Measurements from ENCODE around the gene ARHGAP26. TPM values are rescaled to one million over a fixed set of nuclear protein-coding genes. Genes with fewer than 3 reads are reported as not detected.
A peak's percentile ranks its signal among the peaks of the same experiment; 100 is the strongest.

Gene ARHGAP26
- total RNA-seq, 5 donors from 2014 or later (not counting 1 experiment from before 2014, with no cell fraction given): 22.8 to 49.3 (median 28.3) TPM

DNA sequence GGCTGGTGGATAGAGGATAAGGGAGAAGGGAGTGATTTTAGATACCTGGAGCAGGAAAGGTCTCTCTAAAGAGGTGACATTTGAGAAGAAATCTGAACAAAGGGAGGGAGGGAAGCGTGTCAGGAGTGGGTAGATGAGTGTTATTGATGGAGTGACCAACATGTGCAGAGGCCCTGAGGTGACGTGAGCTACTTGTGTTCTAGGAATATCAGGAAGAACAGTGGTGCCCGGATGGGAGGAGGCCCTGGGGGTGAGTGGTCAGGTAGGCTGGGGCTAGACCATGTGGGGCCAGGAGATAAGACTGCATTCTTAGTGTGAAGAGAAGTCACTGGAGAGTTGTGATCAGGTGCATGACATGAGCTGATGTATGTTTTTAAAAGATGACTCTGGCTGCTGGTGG is 256.2 kb downstream of the ARHGAP26 start:
- H3K4me3 ChIP-seq (ENCODE audit: control insufficient read depth in 1 of 2, extremely low read depth in 1 of 2, low read length in 1 of 2): no peak overlapping the region
- POLR2A ChIA-PET: no interaction called here
- WGBS (ENCODE audit: insufficient coverage): 97% methylated on average over 3 of the region's 3 CpGs
- Mint-ChIP-seq H3K36me3 (peaks cover 10% of the 10 kb centered on the region), H3K27me3 (no peaks in the 10 kb centered on the region), H3K27ac (no peak overlapping the region), H3K4me1 (peaks cover 48 to 57% (median 55%) of the 10 kb centered on the region in 3 donors), H3K4me3 (no peak overlapping the region), H3K9me3 (no peaks in the 10 kb centered on the region)
- CTCF ChIA-PET: interaction anchor here in 1 of 2 donors (0.6 kb wide), 1 partner anchor 109 kb away, joined by 4 read pairs; no protein-coding TSS in a partner anchor
- peaks cover 15 to 40% of the 10 kb centered on the region in 2 experiments for H3K4me1 ChIP-seq (ENCODE audit: control insufficient read depth in 1 of 2, extremely low read depth in 1 of 2, insufficient read depth in 2 of 2, low read length in 2 of 2)
- H3K36me3 ChIP-seq (ENCODE audit: control insufficient read depth in 2 of 2, extremely low read depth in 1 of 2, insufficient read depth in 1 of 2, low read length in 1 of 2): no peaks in the 10 kb centered on the region
- H3K9me3 ChIP-seq: no peaks in the 10 kb centered on the region
- no peak overlapping the region for H3K27ac ChIP-seq (ENCODE audit: low read length)
- no peaks in the 10 kb centered on the region for H3K27me3 ChIP-seq (replicated peaks in 1 of 2; ENCODE audit: control insufficient read depth in 2 of 2, extremely low read depth in 1 of 2, insufficient read depth in 2 of 2, low read length in 1 of 2)
- ATAC-seq (replicated peaks in 1 of 4): no peak
- DNase-seq: no peak

DNA sequence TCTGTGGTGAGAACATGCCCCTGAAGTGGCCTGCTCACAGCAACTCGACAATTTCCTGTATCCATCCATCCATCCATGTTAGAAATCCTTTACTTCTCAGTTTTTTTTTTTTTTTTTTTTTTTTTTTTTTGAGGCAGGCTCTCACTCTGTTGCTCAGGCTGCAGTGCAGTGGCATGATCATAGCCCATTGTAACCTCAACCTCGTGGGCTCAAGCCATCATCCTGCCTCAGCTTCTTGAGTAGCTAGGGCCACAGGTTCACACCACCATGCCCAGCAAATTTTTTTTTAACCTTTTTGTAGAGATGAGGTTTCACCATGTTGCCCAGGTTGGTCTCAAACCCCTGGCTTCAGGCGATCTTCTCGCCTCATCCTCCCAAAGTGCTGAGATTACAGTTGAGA is 259.1 kb downstream of the ARHGAP26 start:
- Mint-ChIP-seq H3K4me1 (peaks cover 34 to 48% (median 38%) of the 10 kb centered on the region in 3 donors), H3K4me3 (no peak overlapping the region)
- no peak overlapping the region for H3K4me3 ChIP-seq (ENCODE audit: control insufficient read depth in 1 of 2, extremely low read depth in 1 of 2, low read length in 1 of 2)

DNA sequence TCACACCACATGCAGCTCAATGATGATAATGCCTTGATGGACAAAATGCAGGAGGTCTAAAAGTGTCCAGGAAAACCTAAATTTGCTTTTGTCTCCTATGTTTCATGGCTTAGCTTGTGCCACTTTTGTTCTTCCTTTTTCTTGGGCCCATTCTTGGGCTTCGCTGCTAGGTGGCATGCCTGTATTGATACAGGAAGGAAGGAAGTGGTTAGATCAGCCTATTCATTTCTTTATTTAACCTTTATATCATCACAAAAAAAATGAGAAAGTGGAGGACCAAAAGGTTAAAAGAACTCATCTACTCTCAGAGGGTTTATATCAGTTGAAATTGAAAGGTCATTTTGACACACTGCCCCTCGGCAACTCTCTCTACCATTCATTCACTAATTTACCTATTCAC is 260.2 kb downstream of the ARHGAP26 start:
- Histone ChIP-seq H3K27me3 (replicated peaks in 1 of 2; ENCODE audit: control insufficient read depth in 2 of 2, extremely low read depth in 1 of 2, insufficient read depth in 2 of 2, low read length in 1 of 2) (no peaks in the 10 kb centered on the region), H3K4me3 (ENCODE audit: control insufficient read depth in 1 of 2, extremely low read depth in 1 of 2, low read length in 1 of 2) (no peak overlapping the region), H3K4me1 (ENCODE audit: control insufficient read depth in 1 of 2, extremely low read depth in 1 of 2, insufficient read depth in 2 of 2, low read length in 2 of 2) (peaks cover 13 to 24% of the 10 kb centered on the region in 2 experiments), H3K27ac (ENCODE audit: low read length) (no peak overlapping the region), H3K36me3 (ENCODE audit: control insufficient read depth in 2 of 2, extremely low read depth in 1 of 2, insufficient read depth in 1 of 2, low read length in 1 of 2) (no peaks in the 10 kb centered on the region), H3K9me3 (no peaks in the 10 kb centered on the region)
- Mint-ChIP-seq H3K4me3 (peak overlapping the region in 1 of 3 donors; percentile 47), H3K36me3 (peaks cover 11% of the 10 kb centered on the region), H3K27me3 (no peaks in the 10 kb centered on the region), H3K4me1 (peaks cover 31 to 46% (median 34%) of the 10 kb centered on the region in 3 donors), H3K27ac (peak overlapping the region; percentile 3 to 11), H3K9me3 (no peaks in the 10 kb centered on the region)
- DNase-seq (peak in 21 of 35 experiments; percentile 10 to 53 (median 15)), ATAC-seq (replicated peaks in 1 of 4) (peak; percentile 57 to 85 (median 78))
- ChIA-PET CTCF (interaction anchor here in 1 of 2 donors (0.6 kb wide), 2 partner anchors 21 to 26 kb away, joined by 3 to 4 read pairs; no protein-coding TSS in a partner anchor), POLR2A (no interaction called here)
- WGBS (ENCODE audit: insufficient coverage): no CpG with 5 or more reads among the region's 2 CpGs

More for the DNA sequence above, 259.1 kb downstream of the ARHGAP26 start:
- Mint-ChIP-seq H3K27ac (no peak overlapping the region), H3K9me3 (no peaks in the 10 kb centered on the region), H3K27me3 (no peaks in the 10 kb centered on the region), H3K36me3 (peaks cover 13% of the 10 kb centered on the region)
- Histone ChIP-seq H3K4me1 (ENCODE audit: control insufficient read depth in 1 of 2, extremely low read depth in 1 of 2, insufficient read depth in 2 of 2, low read length in 2 of 2) (peaks cover 13 to 25% of the 10 kb centered on the region in 2 experiments), H3K27ac (ENCODE audit: low read length) (no peak overlapping the region), H3K36me3 (ENCODE audit: control insufficient read depth in 2 of 2, extremely low read depth in 1 of 2, insufficient read depth in 1 of 2, low read length in 1 of 2) (no peaks in the 10 kb centered on the region), H3K27me3 (replicated peaks in 1 of 2; ENCODE audit: control insufficient read depth in 2 of 2, extremely low read depth in 1 of 2, insufficient read depth in 2 of 2, low read length in 1 of 2) (no peaks in the 10 kb centered on the region), H3K9me3 (no peaks in the 10 kb centered on the region)
- POLR2A ChIA-PET: interaction anchor here in 1 of 2 donors (0.6 kb wide), 1 partner anchor 774 kb away, joined by 4 read pairs; no protein-coding TSS in a partner anchor
- DNase-seq (no peak), ATAC-seq (replicated peaks in 1 of 4) (no peak)
- WGBS (ENCODE audit: insufficient coverage): 67% methylated on average over 1 of the region's 4 CpGs
- CTCF ChIA-PET: no interaction called here

DNA sequence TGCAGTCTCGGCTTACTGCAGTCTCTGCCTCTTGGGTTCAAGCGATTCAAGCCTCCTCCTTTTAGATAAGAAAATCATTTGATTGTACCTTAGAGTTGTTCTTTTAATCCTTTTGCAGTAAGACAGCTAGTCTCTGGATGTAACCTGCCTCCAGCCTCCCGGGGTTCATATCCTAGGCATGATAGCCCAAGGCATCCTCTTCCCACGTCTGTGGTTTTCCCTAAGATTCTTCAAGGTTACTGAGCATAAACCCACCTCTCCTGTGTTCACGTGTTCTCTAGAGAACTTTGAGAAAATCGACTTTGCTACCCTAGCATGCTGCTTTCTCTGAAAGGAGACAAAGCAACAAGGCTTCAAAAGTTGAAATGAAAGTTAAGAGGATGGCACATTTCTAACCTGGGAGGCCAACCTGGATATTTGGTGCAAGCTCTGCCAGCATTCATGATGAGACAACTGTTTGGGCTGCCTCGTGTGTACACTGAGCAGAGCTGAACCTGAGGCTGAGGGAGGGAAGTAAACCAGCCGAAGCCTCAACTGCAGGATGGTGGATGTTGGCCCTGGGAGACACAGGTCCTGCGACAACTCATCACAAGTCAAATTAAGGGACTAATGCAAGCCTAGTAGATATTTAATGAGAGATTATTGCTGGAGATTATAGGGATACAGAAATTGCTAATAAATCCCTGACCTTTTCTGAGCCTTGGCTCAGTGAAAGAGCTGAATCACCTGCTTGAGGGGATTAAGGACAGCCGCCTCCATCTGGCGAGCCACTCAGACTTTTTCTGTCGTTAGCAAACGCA is 261.8 kb downstream of the ARHGAP26 start:
- POLR2A ChIA-PET: interaction anchor here (0.6 to 0.7 kb wide), 6 partner anchors 9 to 1137 kb away, joined by 3 to 7 read pairs (median 4); no protein-coding TSS in a partner anchor
- Histone ChIP-seq H3K27ac (ENCODE audit: low read length) (no peak overlapping the region), H3K4me3 (ENCODE audit: control insufficient read depth in 1 of 2, extremely low read depth in 1 of 2, low read length in 1 of 2) (no peak overlapping the region), H3K9me3 (no peaks in the 10 kb centered on the region), H3K36me3 (ENCODE audit: control insufficient read depth in 2 of 2, extremely low read depth in 1 of 2, insufficient read depth in 1 of 2, low read length in 1 of 2) (no peaks in the 10 kb centered on the region), H3K27me3 (replicated peaks in 1 of 2; ENCODE audit: control insufficient read depth in 2 of 2, extremely low read depth in 1 of 2, insufficient read depth in 2 of 2, low read length in 1 of 2) (no peaks in the 10 kb centered on the region), H3K4me1 (ENCODE audit: control insufficient read depth in 1 of 2, extremely low read depth in 1 of 2, insufficient read depth in 2 of 2, low read length in 2 of 2) (peaks cover 13 to 24% of the 10 kb centered on the region in 2 experiments)
- H3K4me1 Mint-ChIP-seq: peaks cover 30 to 40% (median 34%) of the 10 kb centered on the region in 3 donors
- no peaks in the 10 kb centered on the region for H3K9me3 Mint-ChIP-seq
- peaks cover 13% of the 10 kb centered on the region for H3K36me3 Mint-ChIP-seq
- WGBS (ENCODE audit: insufficient coverage): 100% methylated on average over 4 of the region's 13 CpGs
- H3K4me3 Mint-ChIP-seq: no peak overlapping the region
- CTCF ChIA-PET: interaction anchor here (0.6 to 0.7 kb wide), 3 partner anchors 25 to 156 kb away, joined by 3 to 11 read pairs (median 4); no protein-coding TSS in a partner anchor
- ATAC-seq (replicated peaks in 1 of 4): no peak
- H3K27ac Mint-ChIP-seq: no peak overlapping the region
- no peaks in the 10 kb centered on the region for H3K27me3 Mint-ChIP-seq
- no peak for DNase-seq

DNA sequence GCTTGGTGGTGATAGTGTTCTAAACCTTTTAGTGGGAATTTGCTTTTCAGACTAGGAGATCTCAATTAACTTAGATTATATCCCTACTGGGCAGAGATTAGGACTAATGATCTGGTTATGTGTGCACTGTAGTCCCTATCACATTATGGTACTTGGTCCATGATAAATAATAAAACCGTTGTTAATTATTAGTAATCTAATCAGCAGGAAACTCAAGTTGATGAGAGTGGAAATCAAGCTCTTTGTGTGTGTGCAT is 262.3 kb downstream of the ARHGAP26 start:
- DNase-seq (no peak), ATAC-seq (replicated peaks in 1 of 4) (no peak)
- Mint-ChIP-seq H3K36me3 (peaks cover 16% of the 10 kb centered on the region), H3K4me1 (peaks cover 30 to 42% (median 33%) of the 10 kb centered on the region in 3 donors), H3K27me3 (no peaks in the 10 kb centered on the region), H3K9me3 (no peaks in the 10 kb centered on the region), H3K27ac (no peak overlapping the region), H3K4me3 (no peak overlapping the region)
- no peaks in the 10 kb centered on the region for H3K9me3 ChIP-seq
- H3K4me3 ChIP-seq (ENCODE audit: control insufficient read depth in 1 of 2, extremely low read depth in 1 of 2, low read length in 1 of 2): no peak overlapping the region
- POLR2A ChIA-PET: no interaction called here
- no peaks in the 10 kb centered on the region for H3K27me3 ChIP-seq (replicated peaks in 1 of 2; ENCODE audit: control insufficient read depth in 2 of 2, extremely low read depth in 1 of 2, insufficient read depth in 2 of 2, low read length in 1 of 2)
- H3K36me3 ChIP-seq (ENCODE audit: control insufficient read depth in 2 of 2, extremely low read depth in 1 of 2, insufficient read depth in 1 of 2, low read length in 1 of 2): no peaks in the 10 kb centered on the region
- no peak overlapping the region for H3K27ac ChIP-seq (ENCODE audit: low read length)
- H3K4me1 ChIP-seq (ENCODE audit: control insufficient read depth in 1 of 2, extremely low read depth in 1 of 2, insufficient read depth in 2 of 2, low read length in 2 of 2): peaks cover 13 to 24% of the 10 kb centered on the region in 2 experiments
- CTCF ChIA-PET: no interaction called here
- no CpG with 5 or more reads among the region's 1 CpG for WGBS (ENCODE audit: insufficient coverage)

DNA sequence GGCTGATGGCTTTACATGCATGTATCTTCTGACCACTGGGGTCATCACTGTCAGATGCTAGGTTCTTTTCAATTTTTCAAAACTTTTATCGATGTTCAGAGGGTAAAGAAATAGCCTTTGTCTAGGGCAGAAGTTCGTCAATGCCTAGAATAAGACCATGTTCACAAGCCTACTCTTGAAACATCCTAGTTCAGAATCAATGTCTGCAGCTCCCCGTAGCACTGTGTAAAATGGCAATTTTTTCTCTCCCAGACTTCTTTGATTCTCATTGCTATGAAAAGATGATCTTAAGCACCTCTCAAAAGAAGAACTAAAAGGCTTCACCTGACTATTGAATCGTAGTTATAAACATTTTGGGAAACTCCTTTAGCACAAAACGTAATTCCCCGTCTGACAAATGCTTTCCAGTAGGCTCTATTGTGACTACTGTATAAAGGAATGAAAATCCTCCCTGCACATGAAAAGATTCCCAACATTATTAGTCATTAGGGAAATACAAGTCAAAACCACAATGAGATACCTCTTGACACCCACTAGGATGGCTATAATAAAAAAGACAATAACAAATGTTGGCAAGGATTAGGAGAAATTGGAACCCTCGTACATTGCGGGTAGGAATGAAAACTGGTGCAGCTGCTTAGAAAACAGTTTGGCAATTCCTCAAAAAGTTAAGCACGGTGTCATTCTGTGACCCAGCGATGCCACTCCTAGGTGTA is 263.5 kb downstream of the ARHGAP26 start:
- POLR2A ChIA-PET: interaction anchor here in 1 of 2 donors (0.6 kb wide), 1 partner anchor 401 kb away, joined by 6 read pairs; no protein-coding TSS in a partner anchor
- Histone ChIP-seq H3K27ac (ENCODE audit: low read length) (no peak overlapping the region), H3K4me1 (ENCODE audit: control insufficient read depth in 1 of 2, extremely low read depth in 1 of 2, insufficient read depth in 2 of 2, low read length in 2 of 2) (peaks cover 13 to 23% of the 10 kb centered on the region in 2 experiments), H3K9me3 (no peaks in the 10 kb centered on the region), H3K4me3 (ENCODE audit: control insufficient read depth in 1 of 2, extremely low read depth in 1 of 2, low read length in 1 of 2) (no peak overlapping the region), H3K36me3 (ENCODE audit: control insufficient read depth in 2 of 2, extremely low read depth in 1 of 2, insufficient read depth in 1 of 2, low read length in 1 of 2) (peaks cover 0 to 4% of the 10 kb centered on the region in 2 donors), H3K27me3 (replicated peaks in 1 of 2; ENCODE audit: control insufficient read depth in 2 of 2, extremely low read depth in 1 of 2, insufficient read depth in 2 of 2, low read length in 1 of 2) (no peaks in the 10 kb centered on the region)
- Mint-ChIP-seq H3K4me3 (no peak overlapping the region), H3K27ac (no peak overlapping the region), H3K9me3 (no peaks in the 10 kb centered on the region), H3K4me1 (peaks cover 32 to 41% (median 33%) of the 10 kb centered on the region in 3 donors), H3K27me3 (no peaks in the 10 kb centered on the region), H3K36me3 (peaks cover 19% of the 10 kb centered on the region)
- DNase-seq (no peak), ATAC-seq (replicated peaks in 1 of 4) (no peak)
- WGBS (ENCODE audit: insufficient coverage): 95% methylated on average over 4 of the region's 10 CpGs
- CTCF ChIA-PET: no interaction called here
